NCI-H2227 (cell line): ENCODE results near the gene RASAL1.
"Not testable (repeated sequence)": the region's sequence is repeated elsewhere in the genome, so short reads cannot be mapped to it uniquely, and the experiment has no call there.

ENCODE experiments used
- DNase-seq: peaks from one replicate; lab custom pipeline; 2025; ENCODE audit not compliant: unreplicated experiment; lab: John Stamatoyannopoulos, UW

The RASAL1 gene

GRCh38 chr12:113142173-113142885 lies 6.8 kb upstream of the RASAL1 start:
- no peak for DNase-seq

GRCh38 chr12:113141716-113142115 lies 6.2 kb upstream of the RASAL1 start:
- not testable (repeated sequence) for DNase-seq

DNA sequence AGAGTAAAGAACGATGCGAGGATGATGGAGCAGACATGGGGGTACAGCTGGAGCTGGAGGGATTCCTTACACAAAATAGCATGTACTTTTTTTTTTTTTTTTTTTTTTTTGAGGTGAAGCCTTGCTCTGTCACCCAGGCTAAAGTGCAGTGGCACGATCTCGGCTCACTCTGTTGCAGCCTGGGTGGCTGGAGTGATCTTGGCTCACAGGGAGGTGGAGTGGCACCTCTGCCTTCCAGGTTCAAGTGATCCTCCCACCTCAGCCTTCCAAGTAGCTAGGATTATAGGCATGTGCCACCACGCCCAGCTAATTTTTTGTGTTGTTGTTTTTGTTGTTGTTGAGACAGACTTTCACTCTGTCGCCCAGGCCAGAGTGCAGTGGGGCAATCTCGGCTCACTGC lies 5.1 kb upstream of the RASAL1 start:
- no peak for DNase-seq

GRCh38 chr12:113138826-113139225 lies 3.3 kb upstream of the RASAL1 start:
- no peak for DNase-seq

DNA sequence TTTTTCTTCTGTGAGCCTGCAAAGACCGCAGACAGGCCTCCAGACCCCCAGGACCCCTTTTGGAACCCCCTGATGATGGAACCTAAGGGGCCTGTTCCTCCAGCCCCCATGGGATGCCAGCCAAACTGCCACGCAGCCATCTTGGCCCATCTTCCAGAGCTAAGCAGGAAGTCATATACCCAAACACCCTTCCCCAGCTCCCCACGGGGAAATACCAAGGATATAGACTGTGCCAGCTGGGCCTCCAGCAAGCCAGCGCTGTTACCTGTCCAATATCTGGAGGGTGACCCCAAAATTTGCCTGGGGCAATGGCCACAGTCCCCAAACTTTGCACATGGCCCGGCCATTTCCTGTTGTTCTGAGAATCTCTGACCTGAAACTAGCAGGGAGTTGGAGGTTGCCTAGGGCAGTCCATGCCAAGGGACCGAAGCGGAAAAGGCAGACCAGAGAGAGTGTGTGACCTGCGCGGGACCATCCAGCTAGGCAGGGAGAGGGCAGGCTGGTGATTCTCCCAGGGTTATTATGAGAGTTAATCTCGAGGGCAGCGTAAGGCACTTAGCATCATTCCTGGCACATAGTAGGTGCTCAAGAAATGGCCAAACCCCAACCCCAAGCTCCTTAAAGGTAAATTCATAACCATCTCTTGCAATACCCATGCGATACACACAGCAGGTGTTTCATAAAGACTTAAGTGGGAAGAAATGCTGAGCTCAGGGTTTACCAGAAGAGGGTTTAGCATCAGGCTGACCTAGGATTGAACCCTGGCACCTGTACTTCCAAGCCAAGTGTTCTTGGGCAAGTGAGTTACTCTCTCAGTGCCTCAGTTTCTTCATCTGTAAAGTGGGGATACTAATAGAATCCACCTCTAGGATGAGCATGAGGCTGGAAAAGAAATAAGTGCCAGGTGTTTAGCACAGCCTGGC lies 2.6 kb upstream of the RASAL1 start:
- DNase-seq, result no peak

DNA sequence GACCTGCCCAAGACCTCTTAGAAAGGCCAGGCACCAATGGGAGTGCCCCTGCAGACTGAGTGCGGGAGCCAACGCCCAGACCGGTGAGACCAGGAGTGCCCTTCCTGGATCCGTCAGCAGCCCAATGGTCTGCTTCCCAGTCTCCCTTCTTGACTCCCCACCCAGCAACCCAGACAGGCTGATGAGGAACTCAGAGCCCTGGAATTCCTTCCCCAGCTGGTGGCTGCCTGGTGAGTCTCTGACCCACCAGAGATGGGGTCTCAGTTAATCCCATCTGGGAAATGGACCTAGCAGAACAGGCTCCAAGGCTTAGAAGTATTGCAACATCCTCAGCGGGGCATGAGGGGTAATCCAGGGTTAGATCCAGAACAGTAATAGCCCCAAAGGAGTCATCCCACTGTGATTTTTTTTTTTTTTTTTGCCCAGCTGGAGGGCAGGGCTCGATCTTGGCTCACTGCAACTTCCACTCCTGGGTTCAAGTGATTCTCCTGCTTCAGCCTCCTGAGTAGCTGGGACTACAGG lies 1.5 kb upstream of the RASAL1 start:
- DNase-seq, result no peak

DNA sequence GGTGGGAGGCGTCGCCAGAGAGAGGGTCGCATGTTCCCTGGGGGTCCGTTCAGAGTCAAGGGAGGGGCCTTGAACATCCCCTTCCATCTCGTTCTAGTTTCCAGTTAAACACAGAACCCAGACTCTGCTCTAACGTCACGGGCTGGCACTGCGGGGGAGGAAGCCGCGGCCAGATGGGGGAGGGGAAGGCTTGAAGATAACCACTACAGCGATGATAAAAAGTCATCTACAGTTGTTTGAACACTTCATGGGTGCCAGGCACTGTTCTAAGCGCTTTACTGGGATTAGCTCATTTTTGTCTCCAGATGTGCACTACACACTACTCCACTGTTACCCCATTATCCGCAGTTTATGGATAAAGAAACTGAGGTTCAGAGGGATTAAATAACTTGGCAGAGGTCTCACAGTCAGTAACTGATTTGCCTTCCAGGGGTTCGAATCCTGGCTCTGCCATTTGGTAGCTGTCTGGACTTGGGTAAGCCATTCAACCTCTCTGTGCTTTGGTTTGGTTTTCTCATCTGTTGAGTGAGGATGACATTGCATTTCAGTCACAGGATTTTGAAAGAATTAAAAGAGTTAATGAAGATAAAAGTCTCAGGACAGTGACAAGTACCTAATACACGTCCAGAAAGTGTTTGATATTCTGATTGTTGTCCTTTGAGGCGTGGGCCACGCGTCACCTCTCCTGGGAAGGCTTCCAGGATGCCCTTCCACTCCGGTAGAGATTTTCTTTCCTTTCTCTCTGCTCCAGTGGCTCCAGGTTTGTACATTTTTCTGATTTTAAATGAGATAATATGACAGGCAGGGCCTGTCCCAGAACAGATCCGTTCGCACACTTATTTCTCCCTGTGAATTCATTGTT lies 798 bp upstream of the RASAL1 start:
- DNase-seq, result peak; percentile 46

GRCh38 chr12:113134521-113134951 lies 1.0 kb downstream of the RASAL1 start:
- DNase-seq, result no peak

GRCh38 chr12:113134071-113134470 lies 1.5 kb downstream of the RASAL1 start:
- no peak for DNase-seq

GRCh38 chr12:113133666-113134065 lies 1.9 kb downstream of the RASAL1 start:
- no peak for DNase-seq

GRCh38 chr12:113133036-113133435 lies 2.5 kb downstream of the RASAL1 start:
- no peak for DNase-seq

GRCh38 chr12:113131556-113131955 lies 4.0 kb downstream of the RASAL1 start:
- no peak for DNase-seq

DNA sequence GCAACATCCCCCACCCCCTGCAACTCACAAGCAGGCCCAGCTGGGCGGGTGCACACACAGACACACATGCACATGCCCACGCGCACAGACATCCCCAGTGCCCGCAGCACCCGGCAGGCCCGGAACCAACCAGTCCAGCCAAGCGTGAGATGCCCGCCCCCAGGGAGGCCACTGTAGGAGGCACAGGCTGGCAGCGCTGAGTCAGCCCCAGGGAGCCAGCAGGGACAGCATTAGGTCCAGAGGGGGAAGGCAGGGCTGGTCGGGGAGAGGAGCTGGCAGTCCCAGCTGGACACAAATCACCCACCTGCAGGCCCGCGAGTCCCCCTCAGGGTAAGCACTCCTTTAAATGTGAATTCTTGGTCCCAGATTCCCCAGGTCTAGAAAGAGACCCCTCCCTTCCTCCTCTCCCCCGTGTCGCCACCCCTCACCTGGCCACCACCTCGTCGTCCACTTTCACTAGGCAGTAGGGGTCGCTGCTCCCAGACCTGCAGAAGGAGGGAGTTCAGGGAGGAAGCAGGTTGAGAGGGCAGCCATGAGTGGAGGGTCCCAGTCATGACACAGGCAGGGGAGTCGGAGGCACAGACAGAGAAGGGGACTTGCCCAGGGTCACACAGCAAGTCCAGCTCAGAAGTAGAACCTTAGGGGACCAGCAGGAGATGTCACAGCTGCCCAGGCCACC lies 5.0 kb downstream of the RASAL1 start:
- no peak for DNase-seq

DNA sequence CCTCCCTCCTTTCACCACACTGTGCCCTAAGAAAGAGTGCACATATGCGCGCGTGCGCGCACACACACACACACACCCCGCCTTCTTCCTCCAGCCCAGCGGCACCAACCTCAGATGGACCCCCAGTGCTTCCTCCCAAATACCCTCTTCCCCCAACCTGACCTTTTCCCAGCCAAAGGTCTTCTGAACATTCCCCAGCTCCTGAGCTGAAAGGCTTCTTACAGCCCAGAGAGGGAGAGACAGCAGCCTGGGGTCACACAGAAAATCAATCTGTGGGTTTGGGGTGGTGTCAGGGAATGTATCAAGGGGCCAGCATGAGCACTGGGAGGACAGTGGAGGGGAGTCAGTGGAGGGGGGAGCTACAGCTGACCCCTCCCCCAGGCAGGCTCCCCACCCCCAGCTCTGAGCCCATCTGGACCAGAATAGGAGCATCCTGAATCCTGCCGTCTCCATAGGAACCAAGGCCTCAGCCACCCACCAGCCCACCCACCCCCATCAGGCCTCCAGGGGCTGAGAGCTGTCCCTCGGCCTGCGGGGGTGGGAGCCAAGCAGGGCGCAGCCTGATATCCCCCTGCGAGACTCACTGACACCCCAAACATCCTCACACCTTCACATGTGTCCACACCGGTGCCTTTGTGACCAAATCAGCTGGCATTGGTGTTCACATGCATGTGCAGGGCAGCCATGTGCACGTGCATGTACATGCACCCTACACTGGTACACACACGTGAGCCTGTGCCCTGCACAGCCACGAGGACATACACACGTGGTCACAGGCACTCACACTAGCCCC lies 5.7 kb downstream of the RASAL1 start:
- no peak for DNase-seq

GRCh38 chr12:113128802-113129663 lies 6.5 kb downstream of the RASAL1 start:
- DNase-seq, result no peak

DNA sequence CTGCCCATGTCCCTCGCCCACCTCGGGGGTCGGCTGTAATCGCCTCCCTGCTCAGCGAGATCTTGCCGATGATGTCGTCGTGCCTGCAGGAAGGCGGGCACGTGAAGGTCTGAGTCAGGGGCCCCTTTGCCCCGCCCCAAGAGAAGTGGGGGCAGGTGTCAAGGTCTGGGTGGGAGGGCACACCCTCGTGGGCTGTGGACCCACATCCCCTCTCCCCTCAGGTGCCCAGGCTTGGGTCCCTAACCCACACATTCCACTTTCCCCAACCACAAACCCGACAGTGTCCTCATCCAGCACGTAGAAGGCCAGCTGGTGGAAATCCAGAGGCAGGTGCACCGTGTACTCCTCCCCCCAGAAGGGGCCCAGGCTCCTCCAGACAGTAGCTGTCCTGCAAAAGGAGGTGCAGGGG lies 7.8 kb downstream of the RASAL1 start:
- DNase-seq, result no peak

GRCh38 chr12:113120670-113121370 lies 14.7 kb downstream of the RASAL1 start:
- DNase-seq, result no peak
